ENCODE results near the gene PFDN6.

DNA sequence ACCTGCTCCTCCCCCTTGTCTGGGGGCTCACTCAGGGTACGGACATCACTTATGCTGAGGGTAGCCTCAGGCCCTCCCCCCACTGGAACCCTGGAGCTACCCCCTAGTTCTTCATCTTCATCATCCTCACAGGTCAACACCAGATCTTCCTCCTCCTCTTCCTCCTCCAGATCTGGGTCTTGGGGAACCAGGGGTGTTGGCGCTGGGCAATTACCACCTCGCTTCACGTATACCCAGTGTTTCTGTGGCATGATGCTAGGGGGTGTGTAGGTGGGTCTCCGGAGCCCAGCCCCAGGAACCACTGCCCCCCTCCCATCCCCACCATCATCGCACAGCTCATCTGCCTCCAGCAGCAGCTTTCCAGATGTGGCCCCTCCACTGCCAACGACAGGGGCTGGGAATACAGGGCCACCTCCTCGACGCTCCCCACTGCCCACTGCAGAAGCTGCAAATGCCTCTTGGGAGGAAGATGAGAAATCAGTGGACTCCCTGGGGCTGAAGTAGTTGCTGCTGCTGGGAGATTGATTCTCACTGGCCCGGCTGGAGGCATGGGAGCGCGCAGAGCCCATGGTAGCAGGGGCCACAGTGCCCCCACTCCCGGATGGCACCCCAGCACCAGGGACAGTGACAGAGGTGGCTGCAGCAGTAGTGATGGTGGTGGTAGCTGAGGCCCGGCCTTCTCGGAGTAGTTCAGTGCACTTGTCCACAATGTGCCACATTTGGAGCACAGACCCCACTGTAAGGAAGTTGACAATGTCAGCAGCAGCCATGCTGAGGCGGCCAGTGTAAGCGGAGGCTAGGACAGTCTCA is 26.6 kb downstream of the PFDN6 start:
- TF ChIP-seq E2F8 (IDR thresholded peaks at IDR 0.05; ENCODE audit: low read depth, partially characterized antibody) (no peak), CTCF (IDR thresholded peaks at IDR 0.05 in 2 of 3, conservative IDR thresholded peaks at IDR 0.05 in 1 of 3; ENCODE audit: insufficient read depth in 2 of 3, low read depth in 1 of 3, low read length in 3 of 3) (no peak), TCF7 (IDR thresholded peaks at IDR 0.05; ENCODE audit: borderline replicate concordance) (no peak), TAF7 (tag; IDR thresholded peaks at IDR 0.05) (no peak)
- TF ChIP-seq, protein P1, sequence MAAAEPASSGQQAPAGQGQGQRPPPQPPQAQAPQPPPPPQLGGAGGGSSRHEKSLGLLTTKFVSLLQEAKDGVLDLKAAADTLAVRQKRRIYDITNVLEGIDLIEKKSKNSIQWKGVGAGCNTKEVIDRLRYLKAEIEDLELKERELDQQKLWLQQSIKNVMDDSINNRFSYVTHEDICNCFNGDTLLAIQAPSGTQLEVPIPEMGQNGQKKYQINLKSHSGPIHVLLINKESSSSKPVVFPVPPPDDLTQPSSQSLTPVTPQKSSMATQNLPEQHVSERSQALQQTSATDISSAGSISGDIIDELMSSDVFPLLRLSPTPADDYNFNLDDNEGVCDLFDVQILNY (CRISPR knock-in tag; IDR thresholded peaks at IDR 0.05) = no peak

Measured in K562 (cell line).